Effector CD8-positive, alpha-beta T cell (primary cell): ENCODE measurements around the gene NCKAP5.

Experiments used
- DNase-seq: peaks from one replicate; lab custom pipeline; 2025; lab: John Stamatoyannopoulos, UW

NCKAP5 gene

DNA sequence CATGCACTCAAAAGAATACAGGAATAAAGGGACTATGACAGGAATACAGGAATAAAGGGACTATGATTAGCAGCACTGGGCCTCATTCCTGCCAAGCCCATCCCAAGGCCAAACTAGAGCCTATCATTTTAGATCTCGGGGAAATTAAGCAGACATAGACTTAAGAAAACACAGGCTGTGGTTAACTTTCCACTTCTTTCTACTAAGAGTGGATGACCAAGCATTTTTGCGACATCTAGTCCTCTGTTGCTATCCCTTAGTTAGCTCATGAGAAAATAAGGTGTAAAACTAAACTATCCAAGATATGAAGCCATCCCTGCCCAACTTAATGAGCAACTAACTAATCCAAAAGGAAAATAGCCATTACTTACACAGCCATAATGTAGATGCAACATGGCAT, 904.2 kb downstream of the NCKAP5 start:
- DNase-seq = no peak

DNA sequence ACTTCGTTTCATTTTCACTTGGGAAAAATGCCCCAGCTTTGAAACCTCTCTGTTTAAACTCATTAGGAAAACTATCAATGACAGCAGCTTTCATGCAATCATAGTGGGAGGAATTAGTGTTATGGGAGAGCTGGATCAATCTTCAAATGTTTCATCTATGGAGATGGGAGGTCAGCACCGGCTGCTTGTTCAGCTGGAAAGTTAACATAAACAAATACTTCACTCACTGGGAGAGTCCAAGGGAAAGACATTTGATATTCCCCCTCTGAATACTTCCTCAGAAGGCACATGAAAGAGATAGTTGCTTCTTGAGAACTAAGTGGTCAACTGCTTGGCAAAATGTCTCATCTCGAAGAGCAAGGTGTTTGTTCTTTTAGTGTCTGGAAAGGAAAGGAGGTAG, 905.5 kb downstream of the NCKAP5 start:
- DNase-seq = no peak

DNA sequence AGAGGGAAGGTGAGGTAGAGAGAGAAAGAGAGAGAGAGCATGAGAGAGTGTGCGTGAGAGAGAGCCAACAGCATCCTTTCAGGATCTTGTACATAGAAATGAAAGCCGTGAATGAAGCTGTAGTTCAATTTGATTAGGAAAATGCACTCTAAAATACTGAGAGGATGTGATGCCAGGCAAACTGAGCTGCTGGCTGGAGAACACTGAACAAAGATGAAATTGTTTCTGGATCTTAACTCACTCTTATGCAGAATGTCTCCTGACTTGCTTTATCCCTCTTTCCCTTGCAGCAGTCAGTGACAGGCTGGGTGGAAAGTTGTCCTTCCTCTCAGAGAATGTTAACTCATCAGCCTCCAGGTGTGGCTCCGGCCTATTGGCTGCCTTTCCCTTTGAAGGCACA, 908.9 kb downstream of the NCKAP5 start:
- no peak for DNase-seq

DNA sequence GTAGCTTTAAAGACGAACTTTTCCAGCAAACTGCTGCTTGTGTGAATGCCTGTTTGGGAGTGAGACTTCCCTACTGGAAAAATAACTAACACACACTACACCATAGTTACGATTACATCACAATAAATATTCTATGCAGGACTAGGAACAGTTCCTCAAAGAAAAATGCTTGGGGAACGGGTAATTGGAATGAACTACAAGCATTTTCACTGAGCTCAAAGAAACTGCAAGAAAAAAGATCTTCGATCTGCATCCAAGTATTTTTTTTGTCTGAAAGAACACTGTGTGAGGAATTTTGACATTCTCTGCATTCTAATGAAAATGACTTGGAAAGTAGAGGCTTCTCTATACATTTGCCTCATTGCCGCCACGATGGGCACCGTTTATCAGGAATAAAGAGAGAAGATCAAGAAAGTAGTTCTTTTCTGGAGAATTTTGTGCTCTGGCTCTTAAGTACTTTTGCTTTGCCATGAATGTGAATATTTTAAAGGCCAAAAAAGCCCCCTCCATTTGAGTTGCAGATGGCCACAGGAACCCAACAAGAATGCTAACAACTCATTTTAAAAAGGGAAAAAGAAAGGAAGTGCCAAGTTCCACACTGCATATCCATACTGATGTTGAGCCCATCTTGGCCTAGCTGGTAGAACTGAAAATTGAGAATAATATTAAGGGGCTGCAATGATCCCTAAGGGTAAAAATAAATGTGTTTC, 911.8 kb downstream of the NCKAP5 start:
- DNase-seq = no peak

DNA sequence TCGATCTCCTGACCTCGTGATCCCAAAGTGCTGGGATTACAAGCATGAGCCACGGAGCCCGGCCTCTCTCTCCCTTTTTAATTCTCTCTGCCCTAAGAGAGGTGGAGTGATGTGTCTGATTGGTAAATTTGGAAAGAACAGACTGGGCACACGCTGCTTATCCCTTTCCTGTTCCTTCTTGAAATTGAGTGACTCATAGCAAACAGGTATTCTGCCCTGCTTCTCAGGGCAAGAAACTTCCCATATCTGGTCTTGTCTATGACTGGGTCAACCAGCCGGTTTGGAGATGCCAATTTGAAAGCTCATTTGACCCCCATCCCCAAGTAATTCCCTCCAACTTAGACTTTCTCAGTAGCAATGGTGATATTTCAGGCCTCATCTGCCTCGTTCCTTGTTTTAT, 913.3 kb downstream of the NCKAP5 start:
- no peak for DNase-seq

DNA sequence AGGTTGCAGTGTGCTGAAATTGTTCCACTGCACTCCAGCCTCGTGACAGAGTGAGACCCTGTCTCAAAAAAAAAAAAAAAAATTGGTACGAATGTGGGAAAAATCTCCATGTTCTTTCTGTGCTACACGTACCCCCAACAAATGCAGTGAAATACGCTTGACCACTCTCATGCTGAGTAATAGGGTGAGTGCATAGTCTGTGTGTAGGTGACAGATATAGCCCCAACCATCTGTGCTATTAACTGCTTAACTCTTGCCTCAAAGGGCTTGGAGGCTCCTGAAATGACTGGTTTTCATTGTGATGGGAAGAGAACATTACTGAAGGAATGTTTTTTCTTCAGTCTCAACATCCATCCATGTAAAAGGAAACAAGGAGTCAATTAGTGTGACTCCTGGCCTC, 913.9 kb downstream of the NCKAP5 start:
- no peak for DNase-seq

DNA sequence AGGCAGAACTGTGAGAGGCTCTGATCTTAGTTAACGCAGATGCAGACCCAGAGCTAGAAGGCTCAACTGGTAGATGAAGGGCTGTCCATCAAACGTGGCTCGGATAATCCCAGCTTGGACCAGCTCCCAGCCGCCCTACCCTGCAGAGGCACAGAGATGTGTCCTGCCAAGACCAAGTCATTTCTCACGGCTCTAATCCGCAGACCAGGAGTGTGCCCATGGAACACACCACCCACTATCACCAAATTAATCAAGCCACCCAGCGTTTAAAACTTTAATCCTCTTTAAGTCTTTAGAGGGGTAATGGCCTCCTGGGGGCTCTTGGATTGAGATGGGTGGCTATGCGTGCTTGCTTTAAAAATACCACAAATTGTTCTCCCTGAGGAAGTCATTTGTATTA, 915.8 kb downstream of the NCKAP5 start:
- no peak for DNase-seq

DNA sequence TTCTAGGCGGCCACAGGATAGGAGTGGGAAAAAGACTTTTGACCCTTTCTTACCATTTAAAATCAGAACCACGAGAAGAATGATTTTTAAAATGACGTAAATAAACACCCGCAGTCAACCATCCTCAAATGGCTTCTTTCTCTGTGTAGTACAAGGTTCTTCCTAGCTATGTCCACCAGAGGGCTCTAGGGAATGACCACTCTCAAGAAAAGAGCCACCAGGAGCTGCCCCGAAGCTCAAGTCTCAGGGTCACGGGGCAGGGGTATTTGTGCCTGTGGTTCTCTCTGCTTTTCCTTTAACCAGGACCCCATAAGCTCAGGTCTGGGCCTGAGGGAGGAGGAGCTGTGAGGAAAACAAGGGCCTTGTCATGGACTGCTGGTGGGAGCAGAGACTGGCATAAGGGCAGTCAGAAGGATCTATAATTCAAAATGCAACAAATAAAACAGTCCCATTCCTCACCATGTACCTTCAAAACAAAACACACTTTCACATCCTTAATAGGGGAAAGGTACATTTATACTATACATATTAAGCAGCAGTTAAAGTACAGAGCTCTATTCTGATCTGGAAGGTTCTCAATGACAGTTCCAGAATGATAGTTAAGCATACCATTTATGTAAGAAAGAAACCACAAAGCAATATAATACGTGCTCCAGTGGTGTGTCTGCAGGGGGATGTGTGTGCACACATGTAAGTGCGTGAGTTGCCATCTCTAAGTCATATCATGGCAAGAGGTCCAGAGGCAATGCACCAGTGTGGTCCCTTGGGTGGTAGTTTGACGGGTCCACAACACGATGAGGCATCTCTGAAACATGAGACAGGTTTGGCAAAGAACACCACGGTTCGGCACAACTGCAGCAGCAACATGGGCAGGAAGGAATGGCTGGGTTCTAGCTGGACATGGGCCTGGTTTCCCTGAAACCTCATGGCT, 916.9 kb downstream of the NCKAP5 start:
- no peak for DNase-seq

DNA sequence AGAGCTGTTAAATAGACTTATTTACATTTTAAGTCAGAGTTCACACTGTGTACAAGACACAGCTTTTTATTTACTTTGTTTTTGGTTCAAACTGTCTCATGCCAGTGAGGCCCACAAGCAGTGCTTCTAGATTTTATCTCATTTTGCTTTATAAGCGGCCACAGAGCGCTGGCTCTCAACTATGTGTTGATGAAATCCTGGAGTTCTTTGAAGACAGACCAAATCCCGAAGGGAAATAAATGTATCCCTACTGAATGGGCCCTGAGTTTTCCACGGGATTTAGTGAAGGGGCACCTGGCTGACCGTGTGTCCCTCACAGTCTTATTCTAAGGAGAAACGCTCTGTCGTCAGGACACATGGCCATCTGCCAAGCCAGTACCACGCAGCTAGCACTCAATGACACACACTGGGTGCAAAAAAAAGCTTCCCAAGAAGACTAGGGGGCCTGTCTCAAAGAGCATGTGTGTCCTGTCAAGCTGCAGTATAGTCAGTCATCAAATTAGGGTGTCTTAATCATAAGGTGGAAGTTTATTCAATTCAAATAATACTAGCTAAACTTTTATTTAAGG, 921.6 kb downstream of the NCKAP5 start:
- no peak for DNase-seq

DNA sequence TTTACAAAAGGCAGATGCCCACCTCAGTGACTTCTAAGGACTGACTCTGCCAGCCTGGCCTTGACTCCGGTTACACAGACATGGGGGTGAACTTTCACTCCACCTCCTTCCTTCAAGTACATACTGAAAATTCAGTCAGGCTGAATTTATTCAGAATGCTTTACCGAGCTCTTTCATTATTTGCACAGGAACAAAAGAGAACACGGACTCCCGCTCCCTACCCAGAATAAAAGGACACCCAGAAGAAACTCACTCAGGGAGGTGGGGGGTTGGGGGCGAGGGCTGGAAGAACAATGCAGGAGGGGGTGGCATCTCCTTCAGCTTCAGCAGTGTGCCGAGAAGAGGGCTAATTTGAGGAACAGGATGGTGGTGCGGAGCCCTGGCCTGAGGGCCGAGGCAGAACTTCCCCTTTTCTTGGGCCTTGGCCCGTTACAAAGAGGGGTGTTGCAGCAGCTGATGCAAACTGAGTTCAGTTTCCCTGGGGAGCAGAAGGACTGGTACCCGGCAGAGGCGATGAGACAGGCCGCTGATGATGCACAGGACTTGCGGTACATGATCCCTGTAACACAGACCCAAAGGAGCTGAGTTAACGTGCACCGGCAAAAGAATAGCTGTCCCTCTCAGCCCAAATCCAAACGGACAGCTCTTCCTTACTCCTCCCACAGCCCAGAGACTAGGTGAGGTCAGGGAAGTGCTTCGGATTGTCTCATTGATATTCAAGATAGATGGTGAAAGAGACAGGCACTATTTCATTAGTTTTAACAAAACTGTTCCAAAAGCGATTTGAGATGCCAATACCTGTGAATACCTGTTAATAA, 922.3 kb downstream of the NCKAP5 start:
- no peak for DNase-seq

DNA sequence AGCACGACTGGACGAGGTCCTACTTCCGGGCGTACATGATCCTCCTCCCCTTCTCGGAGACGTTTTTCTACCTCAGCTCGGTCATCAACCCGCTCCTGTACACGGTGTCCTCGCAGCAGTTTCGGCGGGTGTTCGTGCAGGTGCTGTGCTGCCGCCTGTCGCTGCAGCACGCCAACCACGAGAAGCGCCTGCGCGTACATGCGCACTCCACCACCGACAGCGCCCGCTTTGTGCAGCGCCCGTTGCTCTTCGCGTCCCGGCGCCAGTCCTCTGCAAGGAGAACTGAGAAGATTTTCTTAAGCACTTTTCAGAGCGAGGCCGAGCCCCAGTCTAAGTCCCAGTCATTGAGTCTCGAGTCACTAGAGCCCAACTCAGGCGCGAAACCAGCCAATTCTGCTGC, 923.1 kb downstream of the NCKAP5 start:
- DNase-seq = no peak

DNA sequence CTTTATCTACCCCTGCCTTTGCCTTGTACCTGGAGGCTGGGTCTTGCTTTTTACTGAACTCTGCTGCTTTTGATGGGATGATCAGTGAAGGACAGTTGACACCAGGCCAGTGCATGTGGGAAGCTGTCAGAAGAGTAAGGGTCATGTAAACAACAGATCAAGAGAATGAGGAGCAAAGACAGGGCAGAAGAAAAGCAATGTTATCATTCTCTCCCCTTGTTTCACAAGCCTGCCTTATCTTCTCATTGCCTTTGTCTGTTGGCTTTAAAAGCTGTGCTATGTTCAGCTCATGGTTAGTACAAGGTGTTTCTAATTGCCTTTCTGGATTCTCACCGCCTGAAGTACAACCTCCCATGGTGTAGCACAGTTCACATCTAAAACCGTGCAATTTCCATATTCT, 925.8 kb downstream of the NCKAP5 start:
- no peak for DNase-seq

DNA sequence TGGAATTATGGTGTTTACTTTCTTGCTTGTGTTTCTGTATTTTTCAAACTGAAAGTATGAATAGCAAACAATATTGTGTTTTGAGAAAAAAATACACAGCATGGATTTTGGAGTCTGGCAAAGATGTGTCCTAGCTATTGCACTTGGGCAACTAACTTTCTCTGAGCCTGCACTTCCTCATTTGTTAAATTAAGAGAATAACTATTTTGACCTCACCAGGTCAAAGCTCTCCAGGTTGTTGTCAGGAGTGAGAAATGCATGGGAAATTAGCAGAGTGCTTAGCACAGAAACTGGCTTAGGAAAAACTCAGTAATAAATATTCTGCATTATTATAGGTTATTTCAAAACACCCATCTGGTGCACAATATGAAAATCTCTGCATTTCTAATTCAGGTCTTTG, 926.4 kb downstream of the NCKAP5 start:
- no peak for DNase-seq

DNA sequence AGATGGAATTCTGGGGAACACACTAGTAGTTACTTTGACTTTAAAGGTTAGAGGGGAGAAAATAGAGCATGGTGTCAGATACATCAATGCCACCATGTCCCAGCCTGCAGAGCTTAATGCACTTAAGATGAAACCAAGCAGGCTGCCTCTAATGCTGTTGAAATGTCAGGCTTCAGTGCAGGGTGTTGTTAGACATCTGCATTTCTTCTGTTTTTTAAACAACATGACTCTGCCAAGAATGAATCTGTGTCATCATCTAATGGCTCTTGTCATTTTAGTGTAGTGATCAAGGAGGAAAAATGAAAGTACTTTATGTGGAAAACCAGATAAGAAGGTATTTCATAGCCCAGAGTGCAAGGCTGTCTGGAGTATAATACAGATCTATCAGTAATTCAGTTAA, 928.1 kb downstream of the NCKAP5 start:
- no peak for DNase-seq

DNA sequence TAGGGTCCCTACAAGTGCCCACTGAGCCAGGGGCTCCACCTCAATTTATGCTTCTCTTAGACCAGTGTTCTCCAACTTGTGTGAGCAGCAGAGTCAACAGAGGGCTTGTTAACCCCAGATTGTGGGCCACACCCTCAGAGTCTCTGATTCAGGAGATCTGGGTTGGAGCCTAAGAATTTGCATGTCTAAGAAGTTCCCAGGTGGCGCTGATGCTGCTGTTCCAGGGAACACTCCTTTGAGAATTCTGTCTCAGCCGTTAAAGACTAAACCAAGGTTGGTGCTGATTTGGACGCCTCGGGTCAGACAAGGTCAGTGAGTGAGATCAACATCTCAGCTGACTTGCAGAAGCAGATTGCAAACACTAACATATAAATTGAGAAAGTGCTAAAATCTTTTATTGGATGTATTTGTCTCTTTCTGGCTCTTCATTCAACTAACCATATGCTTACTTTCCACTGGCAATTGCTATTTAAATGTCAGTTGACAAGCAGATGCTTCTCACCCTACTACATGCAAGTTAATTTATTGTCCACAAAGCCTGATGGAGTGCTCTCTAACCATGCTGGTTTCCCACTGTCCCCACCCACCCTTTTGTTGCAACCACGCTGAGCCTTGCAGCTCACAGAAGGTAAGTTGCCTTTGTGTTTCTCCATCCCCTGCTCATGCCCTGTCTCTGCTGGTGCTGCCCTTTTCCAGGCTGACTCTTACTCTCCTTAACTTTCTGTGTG, 929.8 kb downstream of the NCKAP5 start:
- DNase-seq = no peak

DNA sequence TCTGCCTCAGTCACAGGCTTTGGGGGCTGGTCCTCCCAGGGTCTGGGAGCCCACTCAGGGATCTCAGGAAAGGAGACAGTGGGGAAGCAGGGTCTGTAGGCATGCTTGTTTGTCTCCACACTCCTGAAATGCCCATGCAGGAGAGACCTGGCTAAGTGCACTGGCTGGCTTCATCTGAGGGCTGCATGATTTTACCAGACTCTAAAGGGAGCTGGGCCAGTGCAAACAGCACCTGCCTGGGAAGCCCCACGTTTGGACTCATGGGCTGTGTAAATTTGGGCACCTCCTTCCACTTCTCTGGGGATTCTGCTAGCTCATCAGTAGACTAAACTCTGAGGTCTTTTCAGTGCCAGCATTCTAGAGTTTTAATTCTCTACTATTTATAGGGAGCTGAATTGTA, 931.9 kb downstream of the NCKAP5 start:
- no peak for DNase-seq

DNA sequence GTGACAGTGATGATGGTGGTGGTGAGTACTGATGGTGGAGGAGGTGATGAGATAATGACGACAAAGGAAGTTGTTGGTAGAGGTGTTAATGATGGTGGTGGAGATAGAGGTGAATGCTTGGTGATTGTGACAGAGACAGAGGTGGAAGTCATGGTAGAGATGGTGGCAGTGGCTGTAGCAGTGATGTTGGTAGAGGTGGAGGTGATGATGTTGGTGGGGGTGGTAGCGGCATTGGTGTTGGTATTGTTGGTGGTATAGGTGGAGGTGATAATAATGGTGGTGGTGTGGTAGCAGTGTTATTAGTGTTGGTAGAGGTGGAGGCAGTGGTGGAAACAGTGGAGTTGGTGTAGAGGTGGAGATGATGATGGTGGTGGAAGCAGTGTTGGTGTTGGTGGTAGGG, 934.6 kb downstream of the NCKAP5 start:
- no peak for DNase-seq

DNA sequence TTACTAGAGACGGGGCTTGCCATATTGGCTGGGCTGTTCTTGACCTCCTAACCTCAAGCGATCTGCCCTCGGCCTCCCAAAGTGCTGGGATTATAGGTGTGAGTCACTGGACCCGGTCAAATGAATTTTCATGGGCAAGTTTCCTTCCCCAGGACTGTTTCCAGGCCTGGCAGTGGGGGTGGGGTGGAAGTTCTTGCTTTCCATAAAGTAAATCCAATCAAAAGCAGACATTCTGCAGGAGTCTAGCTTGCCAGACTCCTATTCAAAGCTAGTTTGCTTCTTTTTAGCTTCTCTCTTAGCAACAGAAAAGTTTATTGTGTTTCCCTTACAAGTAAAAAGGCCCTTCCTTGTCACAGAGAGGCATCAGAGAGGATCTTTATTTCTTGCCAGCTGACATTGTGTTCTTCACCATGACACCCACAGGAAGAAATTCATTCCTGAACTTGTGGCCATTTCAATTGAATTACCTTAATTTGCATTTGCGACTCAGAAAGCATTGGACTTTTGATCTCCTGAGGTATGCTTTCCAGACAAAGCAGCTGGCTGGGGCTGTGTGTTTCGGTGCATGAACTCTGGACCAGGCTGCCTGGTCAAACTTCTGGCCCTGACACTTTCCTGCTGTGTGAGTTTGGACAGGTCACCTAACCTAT, 936.1 kb downstream of the NCKAP5 start:
- no peak for DNase-seq

DNA sequence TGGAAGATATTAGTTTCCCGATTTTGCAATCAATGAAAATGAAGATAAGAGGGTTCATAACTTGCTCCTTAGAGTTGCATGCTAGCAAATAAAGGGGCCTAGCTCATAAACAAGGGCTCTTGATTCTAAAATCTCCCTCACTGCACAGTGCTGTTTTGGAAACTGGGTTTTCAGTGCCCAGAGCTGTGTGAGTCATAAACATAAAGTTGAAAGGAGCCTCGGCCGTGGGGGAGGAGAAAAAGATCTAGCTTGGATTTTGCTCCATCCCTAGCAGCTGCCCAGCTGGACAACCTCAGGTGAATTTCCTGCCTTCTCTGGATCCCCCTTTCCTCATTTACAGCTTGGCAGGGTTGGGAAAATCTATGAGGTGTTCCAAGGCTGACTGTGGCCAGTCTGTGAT, 940.7 kb downstream of the NCKAP5 start:
- DNase-seq = no peak

DNA sequence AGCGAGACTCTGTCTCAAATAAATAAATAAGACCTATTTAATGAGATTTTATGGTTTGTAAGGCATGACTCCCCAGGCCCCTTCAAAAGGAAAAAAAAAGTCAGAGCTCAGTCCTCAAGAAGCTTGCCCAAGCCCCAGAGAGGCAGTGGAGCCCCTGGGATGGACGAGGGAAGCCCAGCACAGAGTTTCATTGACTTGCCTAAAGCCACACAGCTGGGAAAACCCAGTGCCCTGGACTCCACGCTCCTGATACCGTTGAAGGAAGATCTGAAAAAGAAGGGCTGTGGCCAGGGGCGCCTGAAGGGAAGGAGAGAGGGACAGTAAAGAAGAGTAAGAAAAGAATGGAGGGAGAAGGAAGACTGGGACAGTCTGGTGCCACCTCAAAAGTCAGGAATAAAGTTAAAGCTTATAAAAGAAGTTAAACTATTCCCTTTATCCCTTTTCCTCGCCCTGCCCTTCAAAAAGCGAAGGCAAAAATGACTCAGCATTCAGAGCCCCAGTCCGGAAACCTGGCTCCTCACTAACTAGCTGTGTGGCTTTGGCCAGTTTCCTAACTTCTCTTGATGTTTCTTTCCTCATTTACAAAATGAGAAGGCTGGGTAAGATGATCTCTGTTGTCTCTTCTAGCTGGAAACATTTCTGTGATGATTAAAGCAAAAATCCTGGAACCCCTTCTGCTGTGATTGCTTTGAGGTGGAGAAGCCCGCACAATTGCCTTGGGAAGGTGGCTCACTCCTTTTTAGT, 945.0 kb downstream of the NCKAP5 start:
- DNase-seq = no peak
